H1 (cell line): Measurements from ENCODE around the gene STX8. TPM values are rescaled to one million over a fixed set of nuclear protein-coding genes. Genes with fewer than 3 reads are reported as not detected.

Source experiments
- CTCF ChIA-PET: fragments of 300-600 bp; sonication (Branson Sonifier 250); formaldehyde crosslinking; loops from one replicate; lab custom pipeline; 2021; ENCODE audit not compliant: partially characterized antibody; lab: Charles Lee
- POLR2A ChIA-PET: fragments of 300-600 bp; sonication (Branson Sonifier 250); formaldehyde crosslinking; loops from one replicate; lab custom pipeline; 2021; ENCODE audit warnings: inconsistent platforms; ENCODE audit not compliant: partially characterized antibody; lab: Charles Lee
- DNase-seq, 2 experiments: peaks; one replicate each; pipeline versions ENCODE4 v3.0.0 to v3.0.0-alpha.2; 2010 to 2022; ENCODE audit warnings: low spot score in 2 of 2, low read depth in 1 of 2, mixed read lengths in 1 of 2
- FAIRE-seq: peaks from 2 replicates; lab custom pipeline; 2011; peaks lifted over from hg19 to GRCh38; lab: Jason Lieb, UNC
- H2AFZ ChIP-seq: 2 replicates; pipeline ENCODE4 v1.8.1; 2012; ENCODE audit warnings: low read length, inconsistent platforms
- H2AK5ac ChIP-seq: 2 replicates; pipeline ENCODE4 v1.6.1; 2013; ENCODE audit warnings: low read depth, low read length
- H2BK120ac ChIP-seq: replicated peaks from 2 replicates; pipeline ENCODE3; 2013; ENCODE audit warnings: low read depth, low read length, inconsistent platforms
- H2BK12ac ChIP-seq: 2 replicates; pipeline ENCODE4 v1.6.1; 2013; ENCODE audit warnings: low read depth, low read length
- H2BK15ac ChIP-seq: 2 replicates; pipeline ENCODE4 v1.6.1; 2013; ENCODE audit warnings: low read length
- H2BK20ac ChIP-seq: 2 replicates; pipeline ENCODE4 v1.6.1; 2013; ENCODE audit warnings: low read length
- H2BK5ac ChIP-seq: 2 replicates; pipeline ENCODE4 v1.6.1; 2013; ENCODE audit warnings: low read depth, low read length
- H3K14ac ChIP-seq: 2 replicates; pipeline ENCODE4 v1.6.1; 2013; ENCODE audit warnings: inconsistent platforms; ENCODE audit not compliant: insufficient read length
- H3K18ac ChIP-seq: 2 replicates; pipeline ENCODE4 v1.6.1; 2013; ENCODE audit warnings: low read length; ENCODE audit errors: extremely low read depth
- H3K23ac ChIP-seq: 2 replicates; pipeline ENCODE4 v1.6.1; 2013; ENCODE audit warnings: inconsistent platforms; ENCODE audit not compliant: insufficient read length
- H3K23me2 ChIP-seq: 2 replicates; pipeline ENCODE4 v1.6.1; 2013; ENCODE audit warnings: low read depth, low read length
- H3K27ac ChIP-seq: 2 replicates; pipeline ENCODE4 v1.6.1; 2011; ENCODE audit warnings: low read depth, low read length, inconsistent platforms
- H3K27me3 ChIP-seq, 4 experiments: replicated peaks in 1 of 4; 1 replicate in 1 of 4; 2 replicates in 3 of 4; pipeline versions ENCODE4 v1.6.1 to v1.8.1; 2011 to 2013; ENCODE audit warnings: low read length in 3 of 4, mild to moderate bottlenecking in 3 of 4, inconsistent platforms in 2 of 4, mixed read lengths in 2 of 4, moderate library complexity in 1 of 4; ENCODE audit not compliant: control insufficient read depth in 3 of 4, insufficient read depth in 3 of 4; ENCODE audit errors: extremely low read depth in 1 of 4
- H3K36me3 ChIP-seq, 4 experiments: 2 replicates each; pipeline versions ENCODE4 v1.6.1 to v1.8.1; 2011 to 2013; ENCODE audit warnings: mild to moderate bottlenecking in 4 of 4, low read length in 3 of 4, moderate library complexity in 2 of 4, control low read depth in 1 of 4, inconsistent platforms in 1 of 4; ENCODE audit not compliant: insufficient read depth in 4 of 4, control insufficient read depth in 2 of 4
- H3K4ac ChIP-seq: replicated peaks from 2 replicates; pipeline ENCODE3; 2013; ENCODE audit warnings: low read length, low read depth, mixed read lengths, inconsistent platforms; ENCODE audit not compliant: insufficient read length
- H3K4me1 ChIP-seq, 4 experiments: replicated peaks in 1 of 4; 1 replicate in 1 of 4; 2 replicates in 3 of 4; pipeline versions ENCODE4 v1.6.1 to v1.8.1; 2011 to 2013; ENCODE audit warnings: low read length in 3 of 4, inconsistent platforms in 2 of 4, mixed read lengths in 1 of 4; ENCODE audit not compliant: insufficient read depth in 4 of 4, control insufficient read depth in 3 of 4
- H3K4me2 ChIP-seq, 2 experiments: 2 replicates each; pipeline versions ENCODE4 v1.6.1 to v1.8.1; 2011 to 2013; ENCODE audit warnings: low read depth in 2 of 2, low read length in 2 of 2, control low read depth in 1 of 2, inconsistent platforms in 1 of 2, mild to moderate bottlenecking in 1 of 2; ENCODE audit not compliant: insufficient read depth in 1 of 2
- H3K4me3 ChIP-seq, 4 experiments: fragments of 200-600, 300-600 bp in 1 of 4; sonication (generic), shearing (Covaris generic), sonication (Bioruptor Twin) in 1 of 4; 2 replicates each; pipeline versions ENCODE4 v1.5.1 to v1.8.1; 2011 to 2016; ENCODE audit warnings: low read length in 4 of 4, low read depth in 3 of 4, control low read depth in 2 of 4, inconsistent platforms in 2 of 4, mild to moderate bottlenecking in 2 of 4, mixed read lengths in 1 of 4, moderate library complexity in 1 of 4; ENCODE audit not compliant: insufficient read depth in 2 of 4; ENCODE audit errors: extremely low read depth in 1 of 4
- H3K56ac ChIP-seq: replicated peaks from 2 replicates; pipeline ENCODE3; 2013; ENCODE audit warnings: low read depth, mild to moderate bottlenecking, mixed read lengths, low read length, inconsistent platforms; ENCODE audit not compliant: insufficient read length
- H3K79me1 ChIP-seq: 2 replicates; pipeline ENCODE4 v1.6.1; 2013; ENCODE audit warnings: low read depth, low read length, control low read depth
- H3K79me2 ChIP-seq, 2 experiments: 2 replicates each; pipeline versions ENCODE4 v1.6.1 to v1.8.1; 2012 to 2013; ENCODE audit warnings: low read length in 2 of 2, mild to moderate bottlenecking in 2 of 2, inconsistent platforms in 1 of 2; ENCODE audit not compliant: insufficient read depth in 2 of 2, control insufficient read depth in 1 of 2
- H3K9ac ChIP-seq, 4 experiments: replicated peaks in 1 of 4; 1 replicate in 1 of 4; 2 replicates in 3 of 4; pipeline versions ENCODE4 v1.6.1 to v1.8.1; 2011 to 2013; ENCODE audit warnings: low read depth in 3 of 4, low read length in 3 of 4, control low read depth in 2 of 4, mild to moderate bottlenecking in 2 of 4, moderate library complexity in 2 of 4, inconsistent platforms in 1 of 4; ENCODE audit errors: extremely low read depth in 1 of 4
- H3K9me3 ChIP-seq, 2 experiments: 2 replicates each; pipeline versions ENCODE4 v1.6.1 to v1.8.1; 2012 to 2013; ENCODE audit warnings: mild to moderate bottlenecking in 2 of 2, moderate library complexity in 2 of 2, control low read depth in 1 of 2, inconsistent platforms in 1 of 2, low read depth in 1 of 2, low read length in 1 of 2, mixed read lengths in 1 of 2; ENCODE audit not compliant: insufficient read depth in 2 of 2
- H4K20me1 ChIP-seq, 2 experiments: replicated peaks in 1 of 2; 2 replicates each; pipeline versions ENCODE3 to v1.8.1; 2011 to 2013; ENCODE audit warnings: inconsistent platforms in 2 of 2, low read length in 2 of 2, mild to moderate bottlenecking in 1 of 2; ENCODE audit not compliant: insufficient read depth in 2 of 2, control insufficient read depth in 1 of 2
- H4K5ac ChIP-seq: 2 replicates; pipeline ENCODE4 v1.6.1; 2013; ENCODE audit warnings: low read length, low read depth, mixed read lengths, inconsistent platforms; ENCODE audit not compliant: insufficient read length
- H4K8ac ChIP-seq: 2 replicates; pipeline ENCODE4 v1.8.0; 2013; ENCODE audit warnings: mild to moderate bottlenecking, moderate library complexity, low read length, inconsistent platforms; ENCODE audit not compliant: insufficient read depth; ENCODE audit errors: extremely low read depth
- H4K91ac ChIP-seq: replicated peaks from 2 replicates; pipeline ENCODE3; 2013; ENCODE audit warnings: low read length, mixed read lengths, inconsistent platforms; ENCODE audit not compliant: insufficient read length
- WGBS, 2 experiments: shearing (Covaris generic) in 1 of 2; methylation state at CpG; one replicate each; pipeline versions ENCODE4 v1.1.6 to v1.1.7; 2013 to 2015; ENCODE audit warnings: low lambda C conversion rate in 2 of 2, mixed read lengths in 2 of 2, inconsistent platforms in 1 of 2, low coverage in 1 of 2, missing lambda C conversion rate in 1 of 2; ENCODE audit not compliant: insufficient replicate concordance in 2 of 2, insufficient coverage in 1 of 2, insufficient read length in 1 of 2; ENCODE audit errors: extremely low coverage in 1 of 2, missing lambda C conversion rate in 1 of 2; 5-methylcytosine and 5-hydroxymethylcytosine counted together
- polyA plus RNA-seq, 7 experiments: library from polyadenylated mRNA; depleted of rRNA in 3 of 7; stranded (reverse) in 5 of 7; unstranded in 2 of 7; fragments of >200 nt in 5 of 7; fragments of 200-250 nt in 2 of 7; gene quantifications; 1 replicate in 5 of 7; 2 replicates in 1 of 7; 4 replicates in 1 of 7; pipeline versions ENCODE4 v1.2.1 to v1.2.3, GENCODE V29; 2011 to 2013; ENCODE audit warnings: missing spikeins in 2 of 7, mixed read lengths in 2 of 7
- total RNA-seq: library from RNA; stranded (reverse); fragmentation: NEBNext Ultra II Directional; extraction: Animal tissue kit (Norgen Biotek cat#: 25700); gene quantifications from 2 replicates; pipeline ENCODE4 v1.2.1, GENCODE V29; 2021
- TF ChIP-seq, protein P1 (sequence below): IDR thresholded peaks from 2 replicates; pipeline ENCODE4 v1.6.1; 2012; ENCODE audit warnings: inconsistent platforms

Gene STX8
- total and polyA plus RNA-seq, 2 of the 8 experiments (the other 6 are each of a cell fraction or from before 2014, with no cell fraction given), result 22.8 to 42.5 TPM

- H3K56ac ChIP-seq, result no peak overlapping the region
- no peak overlapping the region for H2AFZ ChIP-seq
- H4K5ac ChIP-seq, result no peak overlapping the region
- DNase-seq (no peak), FAIRE-seq (no peak)
- H2BK12ac ChIP-seq, result no peak overlapping the region
- no peaks in the 10 kb centered on the region for H3K79me2 ChIP-seq
- H4K91ac ChIP-seq, result no peak overlapping the region
- peaks cover 0 to 14% (median 9%) of the 10 kb centered on the region in 4 experiments; a peak in 6 of 7 replicates for H3K27me3 ChIP-seq
- no peak overlapping the region for H3K4ac ChIP-seq
- H3K18ac ChIP-seq, result no peak overlapping the region; the same call in 1 of the 2 replicates
- WGBS, 2 experiments, result 83% methylated on average over 8 of the region's 8 CpGs; no CpG with 5 or more reads in 1 of the 2 experiments
- no peak overlapping the region for H3K9ac ChIP-seq
- ChIA-PET POLR2A (no interaction called here), CTCF (interaction anchor here (2.8 kb wide), 1 partner anchor 49 kb away, joined by 10 read pairs; no protein-coding TSS in a partner anchor)
- peaks cover 3 to 30% (median 18%) of the 10 kb centered on the region in 4 experiments for H3K4me1 ChIP-seq
- H2BK20ac ChIP-seq, result no peak overlapping the region
- no peak overlapping the region for H2BK5ac ChIP-seq
- no peak overlapping the region for H3K14ac ChIP-seq
- TF ChIP-seq, protein P1, sequence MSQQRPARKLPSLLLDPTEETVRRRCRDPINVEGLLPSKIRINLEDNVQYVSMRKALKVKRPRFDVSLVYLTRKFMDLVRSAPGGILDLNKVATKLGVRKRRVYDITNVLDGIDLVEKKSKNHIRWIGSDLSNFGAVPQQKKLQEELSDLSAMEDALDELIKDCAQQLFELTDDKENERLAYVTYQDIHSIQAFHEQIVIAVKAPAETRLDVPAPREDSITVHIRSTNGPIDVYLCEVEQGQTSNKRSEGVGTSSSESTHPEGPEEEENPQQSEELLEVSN, result no peak
- H3K4me3 ChIP-seq, result no peak overlapping the region
- H2AK5ac ChIP-seq, result no peak overlapping the region
- H3K23ac ChIP-seq, result no peak overlapping the region
- H3K79me1 ChIP-seq, result no peaks in the 10 kb centered on the region
- no peak overlapping the region for H2BK120ac ChIP-seq
- H3K4me2 ChIP-seq, result no peak overlapping the region
- no peak overlapping the region for H3K27ac ChIP-seq
- peaks cover 11% of the 10 kb centered on the region for H3K23me2 ChIP-seq
- H4K20me1 ChIP-seq, result no peaks in the 10 kb centered on the region
- no peaks in the 10 kb centered on the region for H3K36me3 ChIP-seq
- no peaks in the 10 kb centered on the region for H3K9me3 ChIP-seq
- H2BK15ac ChIP-seq, result no peak overlapping the region
- H4K8ac ChIP-seq, result no peak overlapping the region
These were observed 332.6 kb downstream of the STX8 start for GRCh38 chr17:9242983-9243382.
